K562 (cell line): ENCODE measurements around the gene HMX2. TPM values are rescaled to one million over a fixed set of nuclear protein-coding genes. Genes with fewer than 3 reads are reported as not detected.

ENCODE experiments used
- ATF6 ChIP-seq: sonication (generic); formaldehyde crosslinking; IDR thresholded peaks from 2 replicates; pipeline ENCODE4 v1.4.0; 2020; ENCODE audit warnings: mild to moderate bottlenecking, missing genetic modification reagents
- CHAMP1 ChIP-seq: fragments of 450-650 bp; IDR thresholded peaks from 2 replicates; pipeline ENCODE4 v1.6.1; 2016; ENCODE audit warnings: mild to moderate bottlenecking
- CTCFL ChIP-seq: IDR thresholded peaks from 2 replicates; pipeline ENCODE4 v1.6.1; 2011; ENCODE audit warnings: borderline replicate concordance, low read depth, mild to moderate bottlenecking, moderate library complexity, low read length; ENCODE audit not compliant: insufficient read depth, poor library complexity, severe bottlenecking
- GTF2A2 ChIP-seq: IDR thresholded peaks from 2 replicates; pipeline ENCODE4 v1.6.1; 2016; ENCODE audit warnings: mild to moderate bottlenecking, missing genetic modification characterization, missing compliant biosample characterization
- ID3 ChIP-seq, 2 experiments: fragments of 250-450 bp in 1 of 2; fragments of 450-650 bp in 1 of 2; sonication (Bioruptor Pico) in 1 of 2; IDR thresholded peaks; 2 replicates each; pipeline versions ENCODE4 v1.6.1 to v1.8.0; 2016 to 2021; ENCODE audit warnings: mild to moderate bottlenecking in 2 of 2, moderate library complexity in 2 of 2, missing compliant biosample characterization in 1 of 2, missing genetic modification characterization in 1 of 2
- ILK ChIP-seq: fragments of 450-650 bp; IDR thresholded peaks from 2 replicates; pipeline ENCODE4 v1.6.1; 2016; ENCODE audit warnings: missing genetic modification characterization, low read depth, mild to moderate bottlenecking, missing compliant biosample characterization, moderate library complexity, borderline replicate concordance
- MED1 ChIP-seq: sonication (generic); formaldehyde crosslinking; IDR thresholded peaks from 2 replicates; pipeline ENCODE4 v1.8.1; 2023; ENCODE audit warnings: missing genetic modification reagents, borderline replicate concordance
- POLR2H ChIP-seq: IDR thresholded peaks from 2 replicates; pipeline ENCODE4 v1.6.1; 2016; ENCODE audit warnings: missing genetic modification characterization, low read depth, mild to moderate bottlenecking, control low read depth, missing compliant biosample characterization, moderate library complexity
- SAFB2 ChIP-seq: fragments of 200-400 bp; formaldehyde crosslinking; IDR thresholded peaks from 2 replicates; pipeline ENCODE4 v1.6.1; 2018; ENCODE audit warnings: borderline replicate concordance, low read length, low read depth, moderate library complexity; ENCODE audit not compliant: severe bottlenecking
- SMARCB1 ChIP-seq: IDR thresholded peaks from 2 replicates; pipeline ENCODE4 v1.6.1; 2011; ENCODE audit warnings: improper control_type of control experiment, low read depth; ENCODE audit not compliant: insufficient read length
- SRSF3 ChIP-seq: fragments of 200-400 bp; formaldehyde crosslinking; IDR thresholded peaks from 2 replicates; pipeline ENCODE4 v1.6.1; 2016; ENCODE audit warnings: mild to moderate bottlenecking, low read length, moderate library complexity; ENCODE audit not compliant: insufficient read depth
- THAP12 ChIP-seq: fragments of 250-450 bp; sonication (Bioruptor Pico); IDR thresholded peaks from 2 replicates; pipeline ENCODE4 v1.9.0; 2021; ENCODE audit warnings: mild to moderate bottlenecking, inconsistent platforms
- ZNF79 ChIP-seq: fragments of 250-450 bp; sonication (Bioruptor Pico); IDR thresholded peaks from 2 replicates; pipeline ENCODE4 v1.4.0; 2020; ENCODE audit warnings: low read depth, mild to moderate bottlenecking, moderate library complexity
- polyA plus RNA-seq, 8 experiments: library from polyadenylated mRNA; depleted of rRNA in 4 of 8; stranded (reverse) in 5 of 8; unstranded in 3 of 8; fragments of >200 nt; fragmentation: Nextera tagmentation in 2 of 8; fragmentation: Illumina TruSeq in 1 of 8; extraction: Ambion mirVana in 2 of 8; extraction: Trizol in 1 of 8; gene quantifications; 2 replicates each; pipeline versions ENCODE4 v1.2.1 to v1.2.3, GENCODE V29; 2011 to 2014; ENCODE audit warnings: inconsistent platforms in 1 of 8, missing spikeins in 1 of 8
- total RNA-seq, 7 experiments: library from RNA; depleted of rRNA in 6 of 7; stranded (reverse); fragments of >200 nt in 6 of 7; fragmentation: Illumina TruSeq in 2 of 7; extraction: Trizol in 2 of 7; gene quantifications; 2 replicates each; pipeline versions ENCODE4 v1.2.1 to v1.2.3, GENCODE V29; 2011 to 2021; ENCODE audit warnings: low replicate concordance in 1 of 7
- TF ChIP-seq, protein P1 (sequence below): fragments of 250-450 bp; sonication (Bioruptor Pico); IDR thresholded peaks from 2 replicates; pipeline ENCODE4 v1.4.0; 2020; ENCODE audit warnings: borderline replicate concordance

Gene HMX2
- total and polyA plus RNA-seq, 9 of the 15 experiments (the other 6 are each of a cell fraction or from before 2014, with no cell fraction given), result 0.07 to 0.58 (median 0.09) TPM; not detected in 2

GRCh38 chr10:123135415-123136141 lies 12.4 kb upstream of the HMX2 start, which contains the start of gene HMX3 (continued):
- TF ChIP-seq ATF6 (CRISPR knock-in tag), result no peak
- no peak for TF ChIP-seq GTF2A2
- no peak for TF ChIP-seq ID3 (CRISPR knock-in tag; IDR thresholded peaks at IDR 0.05)
- TF ChIP-seq ID3 (tag; IDR thresholded peaks at IDR 0.05), result no peak
- TF ChIP-seq, protein P1, sequence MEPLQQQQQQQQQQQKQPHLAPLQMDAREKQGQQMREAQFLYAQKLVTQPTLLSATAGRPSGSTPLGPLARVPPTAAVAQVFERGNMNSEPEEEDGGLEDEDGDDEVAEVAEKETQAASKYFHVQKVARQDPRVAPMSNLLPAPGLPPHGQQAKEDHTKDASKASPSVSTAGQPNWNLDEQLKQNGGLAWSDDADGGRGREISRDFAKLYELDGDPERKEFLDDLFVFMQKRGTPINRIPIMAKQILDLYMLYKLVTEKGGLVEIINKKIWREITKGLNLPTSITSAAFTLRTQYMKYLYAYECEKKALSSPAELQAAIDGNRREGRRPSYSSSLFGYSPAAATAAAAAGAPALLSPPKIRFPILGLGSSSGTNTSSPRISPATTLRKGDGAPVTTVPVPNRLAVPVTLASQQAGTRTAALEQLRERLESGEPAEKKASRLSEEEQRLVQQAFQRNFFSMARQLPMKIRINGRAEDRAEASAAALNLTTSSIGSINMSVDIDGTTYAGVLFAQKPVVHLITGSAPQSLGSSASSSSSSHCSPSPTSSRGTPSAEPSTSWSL (CRISPR knock-in tag), result no peak
- TF ChIP-seq SMARCB1, result no peak
- TF ChIP-seq CHAMP1, result no peak
- TF ChIP-seq SRSF3, result no peak
- TF ChIP-seq POLR2H (tag), result peak; percentile 81
- no peak for TF ChIP-seq THAP12 (CRISPR knock-in tag)
- TF ChIP-seq MED1 (CRISPR knock-in tag), result no peak
- no peak for TF ChIP-seq ZNF79 (CRISPR knock-in tag)
- TF ChIP-seq ILK (tag), result no peak
- TF ChIP-seq CTCFL, result no peak
- no peak for TF ChIP-seq SAFB2
